ENCODE data around the gene CASK.

DNA sequence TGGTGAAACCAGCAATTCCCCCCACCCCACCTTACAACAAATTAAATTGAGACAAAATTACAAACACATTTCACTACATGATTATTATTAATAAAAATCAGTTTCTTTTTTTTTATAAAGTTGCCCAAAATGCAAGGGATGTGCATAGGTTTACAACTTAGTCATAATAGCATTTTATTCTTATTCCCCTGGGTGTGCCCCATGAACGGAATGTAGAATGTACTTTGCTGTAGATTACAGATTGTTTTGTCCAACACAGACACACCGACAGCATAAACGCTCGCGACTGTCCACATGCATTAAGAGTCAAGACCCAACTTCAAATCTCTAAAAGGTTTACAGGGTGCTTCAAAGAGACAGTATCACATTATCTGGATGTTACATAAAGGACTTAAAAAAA lies 403.9 kb downstream of the CASK start:
- TF ChIP-seq, protein P1, sequence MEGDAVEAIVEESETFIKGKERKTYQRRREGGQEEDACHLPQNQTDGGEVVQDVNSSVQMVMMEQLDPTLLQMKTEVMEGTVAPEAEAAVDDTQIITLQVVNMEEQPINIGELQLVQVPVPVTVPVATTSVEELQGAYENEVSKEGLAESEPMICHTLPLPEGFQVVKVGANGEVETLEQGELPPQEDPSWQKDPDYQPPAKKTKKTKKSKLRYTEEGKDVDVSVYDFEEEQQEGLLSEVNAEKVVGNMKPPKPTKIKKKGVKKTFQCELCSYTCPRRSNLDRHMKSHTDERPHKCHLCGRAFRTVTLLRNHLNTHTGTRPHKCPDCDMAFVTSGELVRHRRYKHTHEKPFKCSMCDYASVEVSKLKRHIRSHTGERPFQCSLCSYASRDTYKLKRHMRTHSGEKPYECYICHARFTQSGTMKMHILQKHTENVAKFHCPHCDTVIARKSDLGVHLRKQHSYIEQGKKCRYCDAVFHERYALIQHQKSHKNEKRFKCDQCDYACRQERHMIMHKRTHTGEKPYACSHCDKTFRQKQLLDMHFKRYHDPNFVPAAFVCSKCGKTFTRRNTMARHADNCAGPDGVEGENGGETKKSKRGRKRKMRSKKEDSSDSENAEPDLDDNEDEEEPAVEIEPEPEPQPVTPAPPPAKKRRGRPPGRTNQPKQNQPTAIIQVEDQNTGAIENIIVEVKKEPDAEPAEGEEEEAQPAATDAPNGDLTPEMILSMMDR (IDR thresholded peaks at IDR 0.05), result no peak
- no peak for TF ChIP-seq POLR2A (IDR thresholded peaks at IDR 0.05)

Measured in right lobe of liver (tissue), 4 donors.